A673 (cell line): ENCODE data around the gene RNF145.

Experiments used
- EZH2 ChIP-seq: fragments of 200-600 bp; sonication (generic); IDR thresholded peaks from 2 replicates; pipeline ENCODE4 v1.6.1; 2017; ENCODE audit warnings: borderline replicate concordance, low read depth, mild to moderate bottlenecking, mixed read lengths, antibody characterized with exemption, low read length; ENCODE audit not compliant: poor library complexity, severe bottlenecking
- TF ChIP-seq, protein P1 (sequence below): fragments of 300-800, 200-600 bp; sonication (generic); conservative IDR thresholded peaks from 2 replicates; pipeline ENCODE4 v1.5.1; 2017; ENCODE audit warnings: low read depth, mild to moderate bottlenecking, antibody characterized with exemption, low read length, moderate library complexity, mixed read lengths

DNA sequence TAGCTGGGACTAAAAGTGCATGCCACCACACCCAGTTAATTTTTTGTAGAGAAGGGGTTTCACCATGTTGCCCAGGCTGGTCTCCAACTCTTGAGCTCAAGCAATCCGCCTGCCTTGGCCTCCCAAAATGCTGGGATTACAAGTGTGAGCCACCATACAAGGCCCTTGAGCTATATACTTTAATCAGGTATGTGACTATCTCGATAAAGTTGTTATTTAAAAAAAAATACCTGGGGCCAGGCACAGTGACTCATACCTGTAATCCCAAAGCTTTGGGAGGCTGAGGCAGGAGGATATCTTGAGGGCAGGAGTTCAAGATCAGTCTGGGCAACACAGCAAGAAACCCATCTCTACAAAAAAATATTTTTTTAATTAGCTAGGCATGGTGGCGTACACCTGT lies 19.2 kb downstream of the RNF145 start:
- no peak for TF ChIP-seq EZH2
- TF ChIP-seq, protein P1, sequence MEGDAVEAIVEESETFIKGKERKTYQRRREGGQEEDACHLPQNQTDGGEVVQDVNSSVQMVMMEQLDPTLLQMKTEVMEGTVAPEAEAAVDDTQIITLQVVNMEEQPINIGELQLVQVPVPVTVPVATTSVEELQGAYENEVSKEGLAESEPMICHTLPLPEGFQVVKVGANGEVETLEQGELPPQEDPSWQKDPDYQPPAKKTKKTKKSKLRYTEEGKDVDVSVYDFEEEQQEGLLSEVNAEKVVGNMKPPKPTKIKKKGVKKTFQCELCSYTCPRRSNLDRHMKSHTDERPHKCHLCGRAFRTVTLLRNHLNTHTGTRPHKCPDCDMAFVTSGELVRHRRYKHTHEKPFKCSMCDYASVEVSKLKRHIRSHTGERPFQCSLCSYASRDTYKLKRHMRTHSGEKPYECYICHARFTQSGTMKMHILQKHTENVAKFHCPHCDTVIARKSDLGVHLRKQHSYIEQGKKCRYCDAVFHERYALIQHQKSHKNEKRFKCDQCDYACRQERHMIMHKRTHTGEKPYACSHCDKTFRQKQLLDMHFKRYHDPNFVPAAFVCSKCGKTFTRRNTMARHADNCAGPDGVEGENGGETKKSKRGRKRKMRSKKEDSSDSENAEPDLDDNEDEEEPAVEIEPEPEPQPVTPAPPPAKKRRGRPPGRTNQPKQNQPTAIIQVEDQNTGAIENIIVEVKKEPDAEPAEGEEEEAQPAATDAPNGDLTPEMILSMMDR = no peak
